ENCODE measurements around the gene PRDM10. TPM values are rescaled to one million over a fixed set of nuclear protein-coding genes. Genes with fewer than 3 reads are reported as not detected.

The PRDM10 gene
- total RNA-seq, 4 donors from 2014 or later = 11.3 to 22.4 (median 15.5) TPM

DNA sequence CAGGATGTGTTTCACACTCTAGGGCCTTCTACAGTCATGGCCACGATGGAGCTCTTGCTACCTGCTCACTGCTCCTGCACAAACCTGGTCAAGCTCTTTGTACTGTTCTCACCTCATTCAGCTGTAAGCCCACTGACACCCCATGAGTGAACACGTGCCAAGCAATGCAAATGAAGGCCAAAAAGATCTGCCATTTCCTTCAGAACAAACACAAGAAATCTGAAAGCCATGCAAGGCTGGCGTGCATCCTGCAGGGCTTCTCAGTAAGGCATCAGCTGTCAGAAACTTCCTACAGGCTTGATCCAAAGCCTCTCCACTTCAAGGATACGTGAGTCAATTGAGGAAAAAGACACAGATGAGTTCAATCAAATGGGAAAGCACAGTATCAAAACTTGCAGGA lies 63.1 kb downstream of the PRDM10 start:
- DNase-seq = no peak
- WGBS, 2 donors (ENCODE audit: low coverage in 1 of 2) = 85 to 94% methylated on average over 2 to 4 of the region's 4 CpGs
- Histone ChIP-seq H3K4me1 (no peaks in the 10 kb centered on the region), H3K27ac (no peak overlapping the region), H3K9me3 (no peaks in the 10 kb centered on the region), H3K27me3 (no peaks in the 10 kb centered on the region), H3K4me3 (no peak overlapping the region), H3K36me3 (peaks cover 0 to 9% (median 0%) of the 10 kb centered on the region in 4 donors)
- in situ Hi-C loops (cut with MboI; ENCODE audit: low pct_ligation_motif_present in 1 of 4, low pct_unique_long_range_greater_than_20kb in 1 of 4, low sequenced_read_pairs in 3 of 4) = no loop called here
- intact Hi-C loops (cut with DNase I; ENCODE audit: low total_unique reads) = no loop called here
- TF ChIP-seq POLR2A (IDR thresholded peaks at IDR 0.05) (no peak), POLR2AphosphoS5 (IDR thresholded peaks at IDR 0.05) (no peak), EP300 (IDR thresholded peaks at IDR 0.05; ENCODE audit: low read depth) (no peak)

DNA sequence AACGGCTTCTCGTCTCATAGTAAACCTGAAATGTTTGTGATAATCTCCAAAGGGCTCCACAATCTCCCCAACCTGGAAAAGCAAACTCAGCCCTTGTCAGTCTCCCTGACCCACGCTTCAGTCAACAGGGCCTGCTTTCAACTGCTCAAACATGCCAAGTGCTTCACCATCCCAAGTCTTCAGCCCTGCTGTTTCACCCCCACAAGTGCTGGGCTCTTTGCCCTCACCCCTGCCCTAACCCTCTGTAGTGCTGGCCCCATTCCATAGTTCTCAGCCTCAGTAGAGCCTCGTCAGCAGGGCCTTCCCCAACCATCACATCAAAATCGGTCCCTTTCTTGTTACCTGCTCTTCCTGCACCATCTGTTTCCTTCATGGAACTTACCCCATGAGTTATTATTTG lies 63.9 kb downstream of the PRDM10 start:
- intact Hi-C loops (cut with DNase I; ENCODE audit: low total_unique reads) (no loop called here), in situ Hi-C loops (cut with MboI; ENCODE audit: low pct_ligation_motif_present in 1 of 4, low pct_unique_long_range_greater_than_20kb in 1 of 4, low sequenced_read_pairs in 3 of 4) (no loop called here)
- H3K9me3 ChIP-seq = no peaks in the 10 kb centered on the region
- no peaks in the 10 kb centered on the region for H3K4me1 ChIP-seq
- peaks cover 0 to 9% (median 0%) of the 10 kb centered on the region in 4 donors for H3K36me3 ChIP-seq
- TF ChIP-seq, protein P1, sequence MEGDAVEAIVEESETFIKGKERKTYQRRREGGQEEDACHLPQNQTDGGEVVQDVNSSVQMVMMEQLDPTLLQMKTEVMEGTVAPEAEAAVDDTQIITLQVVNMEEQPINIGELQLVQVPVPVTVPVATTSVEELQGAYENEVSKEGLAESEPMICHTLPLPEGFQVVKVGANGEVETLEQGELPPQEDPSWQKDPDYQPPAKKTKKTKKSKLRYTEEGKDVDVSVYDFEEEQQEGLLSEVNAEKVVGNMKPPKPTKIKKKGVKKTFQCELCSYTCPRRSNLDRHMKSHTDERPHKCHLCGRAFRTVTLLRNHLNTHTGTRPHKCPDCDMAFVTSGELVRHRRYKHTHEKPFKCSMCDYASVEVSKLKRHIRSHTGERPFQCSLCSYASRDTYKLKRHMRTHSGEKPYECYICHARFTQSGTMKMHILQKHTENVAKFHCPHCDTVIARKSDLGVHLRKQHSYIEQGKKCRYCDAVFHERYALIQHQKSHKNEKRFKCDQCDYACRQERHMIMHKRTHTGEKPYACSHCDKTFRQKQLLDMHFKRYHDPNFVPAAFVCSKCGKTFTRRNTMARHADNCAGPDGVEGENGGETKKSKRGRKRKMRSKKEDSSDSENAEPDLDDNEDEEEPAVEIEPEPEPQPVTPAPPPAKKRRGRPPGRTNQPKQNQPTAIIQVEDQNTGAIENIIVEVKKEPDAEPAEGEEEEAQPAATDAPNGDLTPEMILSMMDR (IDR thresholded peaks at IDR 0.05) = no peak
- TF ChIP-seq EP300 (IDR thresholded peaks at IDR 0.05; ENCODE audit: low read depth) (no peak), POLR2AphosphoS5 (IDR thresholded peaks at IDR 0.05) (no peak), POLR2A (IDR thresholded peaks at IDR 0.05) (no peak)
- H3K27ac ChIP-seq = no peak overlapping the region
- no peaks in the 10 kb centered on the region for H3K27me3 ChIP-seq
- DNase-seq = no peak
- no peak overlapping the region for H3K4me3 ChIP-seq
- 99 to 100% methylated on average over 4 to 5 of the region's 5 CpGs for WGBS, 2 donors (ENCODE audit: low coverage in 1 of 2)

DNA sequence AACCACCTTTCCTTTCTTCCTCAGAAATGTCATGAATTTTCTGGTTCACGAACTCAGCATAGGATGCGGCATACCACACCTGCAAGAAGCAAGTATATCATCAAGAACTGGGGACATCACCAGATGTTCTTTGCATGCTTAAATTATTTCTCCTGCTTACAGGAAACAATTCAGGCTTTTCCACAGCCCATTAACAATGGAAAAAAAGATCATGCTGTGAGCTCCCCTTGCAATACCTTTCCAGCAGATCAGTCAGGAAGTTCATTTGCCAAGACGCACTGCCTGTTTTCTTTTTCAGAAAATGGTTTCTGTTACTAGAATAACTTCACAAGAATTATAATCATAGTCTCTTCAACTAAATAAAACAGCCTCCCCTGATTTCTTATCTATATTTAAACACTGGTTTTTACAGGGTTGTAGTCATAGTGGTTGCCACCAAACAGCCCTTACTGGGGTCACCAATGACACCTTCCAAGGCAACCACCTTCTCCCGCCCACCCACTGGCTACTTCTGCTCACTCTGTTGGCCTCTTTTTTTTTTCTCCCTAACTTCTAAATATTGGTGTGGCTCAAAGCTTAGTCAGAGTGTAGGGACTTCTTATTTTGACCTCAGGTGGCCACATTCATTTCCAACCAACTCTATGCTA lies 64.9 kb downstream of the PRDM10 start:
- Histone ChIP-seq H3K27me3 (no peaks in the 10 kb centered on the region), H3K36me3 (peaks cover 0 to 9% (median 0%) of the 10 kb centered on the region in 4 donors), H3K9me3 (no peaks in the 10 kb centered on the region), H3K4me1 (no peaks in the 10 kb centered on the region), H3K27ac (no peak overlapping the region), H3K4me3 (no peak overlapping the region)
- in situ Hi-C loops (cut with MboI; ENCODE audit: low pct_ligation_motif_present in 1 of 4, low pct_unique_long_range_greater_than_20kb in 1 of 4, low sequenced_read_pairs in 3 of 4) = no loop called here
- TF ChIP-seq EP300 (IDR thresholded peaks at IDR 0.05; ENCODE audit: low read depth) (no peak), POLR2AphosphoS5 (IDR thresholded peaks at IDR 0.05) (no peak), POLR2A (IDR thresholded peaks at IDR 0.05) (no peak)
- TF ChIP-seq, protein P1 (IDR thresholded peaks at IDR 0.05) = no peak
- no peak for DNase-seq
- 90 to 96% methylated on average over 4 of the region's 4 CpGs for WGBS, 2 donors (ENCODE audit: low coverage in 1 of 2)
- intact Hi-C loops (cut with DNase I; ENCODE audit: low total_unique reads) = no loop called here

DNA sequence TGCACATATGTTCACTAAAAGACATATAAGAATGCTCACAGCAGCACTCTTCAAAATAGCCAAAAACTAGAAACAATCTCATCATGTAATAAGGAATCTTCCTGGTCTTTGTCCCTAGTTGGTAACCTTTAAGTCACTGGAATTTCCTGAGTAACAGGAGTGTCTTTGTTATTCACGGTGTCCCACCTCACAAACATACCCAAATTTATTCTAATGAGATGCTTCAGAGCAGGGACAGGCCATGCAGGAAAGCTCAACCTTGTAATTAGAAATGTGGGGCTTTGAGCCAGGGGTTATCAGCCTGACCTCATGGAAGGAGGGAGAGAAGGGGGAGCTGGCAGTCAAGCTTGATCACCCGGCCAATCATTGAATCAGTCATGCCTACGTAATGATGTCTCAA lies 66.9 kb downstream of the PRDM10 start:
- 80 to 100% methylated on average over 1 to 3 of the region's 3 CpGs for WGBS, 2 donors (ENCODE audit: low coverage in 1 of 2)
- Histone ChIP-seq H3K27me3 (no peaks in the 10 kb centered on the region), H3K27ac (no peak overlapping the region), H3K36me3 (no peaks in the 10 kb centered on the region), H3K9me3 (no peaks in the 10 kb centered on the region), H3K4me3 (no peak overlapping the region), H3K4me1 (no peaks in the 10 kb centered on the region)
- TF ChIP-seq POLR2A (IDR thresholded peaks at IDR 0.05) = no peak
- no peak for TF ChIP-seq EP300 (IDR thresholded peaks at IDR 0.05; ENCODE audit: low read depth)
- TF ChIP-seq POLR2AphosphoS5 (IDR thresholded peaks at IDR 0.05) = no peak
- TF ChIP-seq, protein P1 (IDR thresholded peaks at IDR 0.05) = no peak
- DNase-seq = no peak
- intact Hi-C loops (cut with DNase I; ENCODE audit: low total_unique reads) = no loop called here
- in situ Hi-C loops (cut with MboI; ENCODE audit: low pct_ligation_motif_present in 1 of 4, low pct_unique_long_range_greater_than_20kb in 1 of 4, low sequenced_read_pairs in 3 of 4) = no loop called here
